Erythroblast (primary cell): ENCODE measurements around the gene INPP4B.

Experiments
- GATA1 ChIP-seq: IDR thresholded peaks from 2 replicates; pipeline ENCODE4 v1.6.1; 2011; ENCODE audit warnings: low read depth, mild to moderate bottlenecking, control low read depth, low read length, moderate library complexity
- POLR2A ChIP-seq: IDR thresholded peaks from 2 replicates; pipeline ENCODE4 v1.6.1; 2011; ENCODE audit warnings: mild to moderate bottlenecking, low read length

DNA sequence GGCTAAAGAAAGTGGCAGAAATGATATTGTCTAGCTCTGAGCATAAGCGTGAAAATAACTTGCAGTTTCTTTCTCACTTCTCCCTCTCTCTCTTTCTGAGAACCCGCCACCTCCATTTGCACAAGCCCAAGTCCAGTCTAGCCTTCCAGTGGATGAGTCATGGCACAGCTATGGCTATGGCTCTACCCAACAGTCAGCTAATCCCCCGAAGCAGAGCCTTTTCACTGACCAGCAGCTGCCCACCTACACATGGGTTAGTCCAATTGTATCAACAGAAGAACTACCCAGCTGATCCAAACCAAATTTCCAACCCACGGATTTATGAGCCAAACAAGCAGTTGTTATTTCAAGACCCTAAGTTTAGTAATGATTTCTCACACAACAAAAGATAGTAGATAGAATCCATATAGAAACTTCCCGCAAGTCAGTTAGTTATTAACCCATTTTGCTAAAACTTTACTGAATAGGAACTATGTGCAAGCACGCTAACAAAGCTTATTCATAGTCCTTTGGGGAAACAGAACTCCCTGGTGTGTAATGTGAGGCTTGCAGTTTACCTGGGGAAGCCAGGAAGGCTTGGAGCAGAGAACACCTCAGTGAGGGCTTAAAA lies 282.3 kb downstream of the INPP4B start:
- TF ChIP-seq POLR2A (no peak), GATA1 (no peak)
